Astrocyte (in vitro differentiated cells and primary cell): Measurements from ENCODE around the gene ARMH4. TPM values are rescaled to one million over a fixed set of nuclear protein-coding genes. Genes with fewer than 3 reads are reported as not detected.

Experiments used
- DNase-seq: peaks from one replicate; pipeline ENCODE4 v3.0.0-alpha.2; 2010; ENCODE audit warnings: low read depth
- FAIRE-seq: peaks from 2 replicates; lab custom pipeline; 2011; peaks lifted over from hg19 to GRCh38; lab: Jason Lieb, UNC
- H2AFZ ChIP-seq: 2 replicates; pipeline ENCODE4 v1.6.0; 2012; ENCODE audit warnings: low read depth, low read length, inconsistent platforms
- H3K27ac ChIP-seq: 2 replicates; pipeline ENCODE4 v1.5.1; 2011; ENCODE audit warnings: low read depth, low read length, inconsistent platforms
- H3K27me3 ChIP-seq: 2 replicates; pipeline ENCODE4 v1.6.0; 2011; ENCODE audit warnings: low read length, inconsistent platforms; ENCODE audit not compliant: insufficient read depth
- H3K36me3 ChIP-seq: 2 replicates; pipeline ENCODE4 v1.5.1; 2011; ENCODE audit warnings: low read length, inconsistent platforms; ENCODE audit not compliant: insufficient read depth
- H3K4me1 ChIP-seq: 2 replicates; pipeline ENCODE4 v1.5.1; 2011; ENCODE audit warnings: low read length, inconsistent platforms; ENCODE audit not compliant: insufficient read depth
- H3K4me2 ChIP-seq: 2 replicates; pipeline ENCODE4 v1.6.0; 2012; ENCODE audit warnings: low read length, inconsistent platforms
- H3K4me3 ChIP-seq: 2 replicates; pipeline ENCODE4 v1.5.1; 2011; ENCODE audit warnings: low read depth, mild to moderate bottlenecking, low read length, inconsistent platforms; ENCODE audit not compliant: insufficient read depth
- H3K79me2 ChIP-seq: 2 replicates; pipeline ENCODE4 v1.6.0; 2012; ENCODE audit warnings: mild to moderate bottlenecking, low read length, inconsistent platforms; ENCODE audit not compliant: insufficient read depth
- H3K9ac ChIP-seq: 2 replicates; pipeline ENCODE4 v1.6.0; 2012; ENCODE audit warnings: mild to moderate bottlenecking, low read length, inconsistent platforms
- H3K9me3 ChIP-seq: 2 replicates; pipeline ENCODE4 v1.5.1; 2012; ENCODE audit warnings: low read depth, mild to moderate bottlenecking, low read length, inconsistent platforms; ENCODE audit not compliant: insufficient read depth
- H4K20me1 ChIP-seq: 2 replicates; pipeline ENCODE4 v1.6.0; 2012; ENCODE audit warnings: low read length, inconsistent platforms; ENCODE audit not compliant: insufficient read depth
- H3K27ac Mint-ChIP-seq: one replicate; pipeline ENCODE4 v1.8.0; 2021; ENCODE audit warnings: mild to moderate bottlenecking, mixed read lengths; ENCODE audit not compliant: unreplicated experiment
- H3K27me3 Mint-ChIP-seq: one replicate; pipeline ENCODE4 v1.8.0; 2021; ENCODE audit warnings: low read depth, mixed read lengths; ENCODE audit not compliant: unreplicated experiment
- H3K36me3 Mint-ChIP-seq: one replicate; pipeline ENCODE4 v1.8.0; 2021; ENCODE audit warnings: low read depth, mixed read lengths; ENCODE audit not compliant: unreplicated experiment
- H3K4me1 Mint-ChIP-seq: one replicate; pipeline ENCODE4 v1.8.0; 2021; ENCODE audit warnings: low read depth, mixed read lengths; ENCODE audit not compliant: unreplicated experiment
- H3K4me3 Mint-ChIP-seq: one replicate; pipeline ENCODE4 v1.8.0; 2021; ENCODE audit warnings: mild to moderate bottlenecking, moderate library complexity, mixed read lengths; ENCODE audit not compliant: unreplicated experiment
- H3K9me3 Mint-ChIP-seq: one replicate; pipeline ENCODE4 v1.8.0; 2021; ENCODE audit warnings: mild to moderate bottlenecking, mixed read lengths; ENCODE audit not compliant: unreplicated experiment
- CTCF ChIP-seq: IDR thresholded peaks from 2 replicates; pipeline ENCODE4 v1.5.1; 2011; ENCODE audit warnings: low read depth, mild to moderate bottlenecking, inconsistent platforms, low read length, moderate library complexity; ENCODE audit not compliant: insufficient read depth
- EZH2 ChIP-seq: IDR thresholded peaks from 2 replicates; pipeline ENCODE4 v1.6.1; 2012; ENCODE audit warnings: mild to moderate bottlenecking, low read length, inconsistent platforms; ENCODE audit not compliant: insufficient read depth
- total RNA-seq: library from RNA; stranded (reverse); gene quantifications from 2 replicates; pipeline ENCODE4 v1.2.1, GENCODE V29; 2021

The ARMH4 gene
- total RNA-seq, 1 donor from 2014 or later, result 19.3 TPM

- Mint-ChIP-seq H3K36me3 (peaks cover 2% of the 10 kb centered on the region), H3K9me3 (peaks cover 2% of the 10 kb centered on the region), H3K4me1 (peaks cover 9% of the 10 kb centered on the region), H3K27ac (no peak overlapping the region), H3K27me3 (peaks cover 19% of the 10 kb centered on the region), H3K4me3 (no peak overlapping the region)
- Histone ChIP-seq H3K9me3 (no peaks in the 10 kb centered on the region), H3K9ac (no peak overlapping the region), H3K27me3 (peaks cover 21% of the 10 kb centered on the region), H2AFZ (no peak overlapping the region), H3K36me3 (no peaks in the 10 kb centered on the region), H3K4me2 (no peak overlapping the region), H3K79me2 (no peaks in the 10 kb centered on the region), H4K20me1 (no peaks in the 10 kb centered on the region), H3K4me3 (no peak overlapping the region), H3K4me1 (peaks cover 2% of the 10 kb centered on the region), H3K27ac (no peak overlapping the region)
- DNase-seq (no peak), FAIRE-seq (no peak)
- no peak for TF ChIP-seq CTCF
- no peak for TF ChIP-seq EZH2
These were observed 5.6 kb downstream of the ARMH4 start for GRCh38 chr14:58146399-58146798.

GRCh38 chr14:58145936-58146335, 6.1 kb downstream of the ARMH4 start:
- Histone ChIP-seq H3K27ac (no peak overlapping the region), H3K9ac (no peak overlapping the region), H3K4me3 (no peak overlapping the region), H3K27me3 (peaks cover 20% of the 10 kb centered on the region), H3K36me3 (no peaks in the 10 kb centered on the region), H3K4me2 (no peak overlapping the region), H3K9me3 (no peaks in the 10 kb centered on the region), H2AFZ (no peak overlapping the region), H4K20me1 (no peaks in the 10 kb centered on the region), H3K4me1 (no peaks in the 10 kb centered on the region), H3K79me2 (no peaks in the 10 kb centered on the region)
- Mint-ChIP-seq H3K9me3 (peaks cover 5% of the 10 kb centered on the region), H3K4me1 (peaks cover 5% of the 10 kb centered on the region), H3K27ac (no peak overlapping the region), H3K36me3 (peaks cover 2% of the 10 kb centered on the region), H3K4me3 (no peak overlapping the region), H3K27me3 (peaks cover 16% of the 10 kb centered on the region)
- no peak for TF ChIP-seq EZH2
- TF ChIP-seq CTCF, result no peak
- no peak for DNase-seq
- FAIRE-seq, result no peak

GRCh38 chr14:58143106-58143505, 8.9 kb downstream of the ARMH4 start:
- no peak overlapping the region for H3K4me3 Mint-ChIP-seq
- H3K36me3 ChIP-seq, result no peaks in the 10 kb centered on the region
- no peak overlapping the region for H3K4me2 ChIP-seq
- H3K9me3 Mint-ChIP-seq, result peaks cover 5% of the 10 kb centered on the region
- H3K36me3 Mint-ChIP-seq, result no peaks in the 10 kb centered on the region
- H3K9ac ChIP-seq, result no peak overlapping the region
- H3K79me2 ChIP-seq, result no peaks in the 10 kb centered on the region
- no peak overlapping the region for H2AFZ ChIP-seq
- TF ChIP-seq EZH2 (no peak), CTCF (no peak)
- no peak for DNase-seq
- no peak for FAIRE-seq
- no peak overlapping the region for H3K4me3 ChIP-seq
- H3K27ac Mint-ChIP-seq, result no peak overlapping the region
- H4K20me1 ChIP-seq, result no peaks in the 10 kb centered on the region
- no peak overlapping the region for H3K27ac ChIP-seq
- no peaks in the 10 kb centered on the region for H3K4me1 ChIP-seq
- no peaks in the 10 kb centered on the region for H3K9me3 ChIP-seq
- peaks cover 2% of the 10 kb centered on the region for H3K27me3 ChIP-seq
- no peaks in the 10 kb centered on the region for H3K4me1 Mint-ChIP-seq
- peaks cover 4% of the 10 kb centered on the region for H3K27me3 Mint-ChIP-seq
